ENCODE results near the gene GNL1. TPM values are rescaled to one million over a fixed set of nuclear protein-coding genes. Genes with fewer than 3 reads are reported as not detected.
"Not testable (repeated sequence)": the region's sequence is repeated elsewhere in the genome, so short reads cannot be mapped to it uniquely, and the experiment has no call there.

GNL1 gene
- total and polyA plus RNA-seq, 9 donors: 42.4 to 128 (median 89.6) TPM

DNA sequence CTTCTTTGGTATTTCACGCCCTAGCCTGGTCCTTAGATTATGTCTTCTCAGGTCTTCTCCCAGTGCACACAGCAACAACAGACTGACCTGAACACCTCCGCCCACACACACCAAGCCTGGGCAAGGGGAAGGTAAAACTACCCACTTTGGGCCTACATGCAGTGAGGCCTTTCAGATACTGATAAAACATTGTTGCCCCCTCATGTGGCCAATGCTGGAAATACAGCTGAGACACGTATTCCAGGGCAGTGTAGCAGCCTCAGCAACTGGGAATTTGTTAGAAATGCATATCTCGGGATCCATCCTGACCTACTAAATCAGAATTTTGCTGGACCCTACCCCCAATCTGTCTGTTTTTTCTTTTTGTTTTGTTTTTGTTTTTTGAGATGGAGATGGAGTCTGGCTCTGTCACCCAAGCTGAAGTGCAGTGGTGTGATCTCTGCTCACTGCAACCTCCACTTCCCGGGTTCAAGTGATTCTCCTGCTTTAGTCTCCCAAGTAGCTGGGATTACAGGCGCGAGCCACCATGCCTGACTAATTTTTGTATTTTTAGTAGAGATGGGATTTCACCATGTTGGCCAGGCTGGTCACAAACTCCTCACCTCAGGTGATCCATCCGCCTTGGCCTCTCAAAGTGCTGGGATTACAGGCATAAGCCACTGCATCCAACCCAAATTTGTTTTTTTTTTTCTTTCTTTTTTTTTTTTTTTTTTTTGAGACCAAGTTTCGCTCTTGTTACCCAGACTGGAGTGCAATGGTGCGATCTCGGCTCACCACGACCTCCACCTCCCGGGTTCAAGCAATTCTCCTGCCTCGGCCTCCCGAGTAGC lies 41.2 kb upstream of the GNL1 start:
- H3K4me3 ChIP-seq; intact Hi-C loops (cut with DNase I); H3K27ac ChIP-seq; H3K27me3 ChIP-seq; H3K36me3 ChIP-seq; H3K4me1 ChIP-seq (ENCODE audit: insufficient read depth); H3K9me3 ChIP-seq: not testable (repeated sequence)
- WGBS, 3 donors: 72 to 76% (median 72%) methylated on average over 15 of the region's 15 CpGs
- TF ChIP-seq, protein P1, sequence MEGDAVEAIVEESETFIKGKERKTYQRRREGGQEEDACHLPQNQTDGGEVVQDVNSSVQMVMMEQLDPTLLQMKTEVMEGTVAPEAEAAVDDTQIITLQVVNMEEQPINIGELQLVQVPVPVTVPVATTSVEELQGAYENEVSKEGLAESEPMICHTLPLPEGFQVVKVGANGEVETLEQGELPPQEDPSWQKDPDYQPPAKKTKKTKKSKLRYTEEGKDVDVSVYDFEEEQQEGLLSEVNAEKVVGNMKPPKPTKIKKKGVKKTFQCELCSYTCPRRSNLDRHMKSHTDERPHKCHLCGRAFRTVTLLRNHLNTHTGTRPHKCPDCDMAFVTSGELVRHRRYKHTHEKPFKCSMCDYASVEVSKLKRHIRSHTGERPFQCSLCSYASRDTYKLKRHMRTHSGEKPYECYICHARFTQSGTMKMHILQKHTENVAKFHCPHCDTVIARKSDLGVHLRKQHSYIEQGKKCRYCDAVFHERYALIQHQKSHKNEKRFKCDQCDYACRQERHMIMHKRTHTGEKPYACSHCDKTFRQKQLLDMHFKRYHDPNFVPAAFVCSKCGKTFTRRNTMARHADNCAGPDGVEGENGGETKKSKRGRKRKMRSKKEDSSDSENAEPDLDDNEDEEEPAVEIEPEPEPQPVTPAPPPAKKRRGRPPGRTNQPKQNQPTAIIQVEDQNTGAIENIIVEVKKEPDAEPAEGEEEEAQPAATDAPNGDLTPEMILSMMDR (IDR thresholded peaks at IDR 0.05): peak; percentile 40 to 69 (median 62)
- DNase-seq: peak; percentile 48 to 82 (median 72)

- DNase-seq: no peak
- Histone ChIP-seq H3K4me3 (no peak overlapping the region), H3K27me3 (no peaks in the 10 kb centered on the region), H3K36me3 (no peaks in the 10 kb centered on the region), H3K27ac (no peak overlapping the region), H3K9me3 (no peaks in the 10 kb centered on the region), H3K4me1 (ENCODE audit: insufficient read depth) (no peaks in the 10 kb centered on the region)
- intact Hi-C loops (cut with DNase I): no loop called here
- TF ChIP-seq EP300 (IDR thresholded peaks at IDR 0.05) (no peak), POLR2A (IDR thresholded peaks at IDR 0.05) (no peak)
- TF ChIP-seq, protein P1 (IDR thresholded peaks at IDR 0.05): no peak
- 93 to 100% (median 98%) methylated on average over 1 of the region's 1 CpG for WGBS, 3 donors
Observed at GRCh38 chr6:30592287-30592686, 36.0 kb upstream of the GNL1 start.

DNA sequence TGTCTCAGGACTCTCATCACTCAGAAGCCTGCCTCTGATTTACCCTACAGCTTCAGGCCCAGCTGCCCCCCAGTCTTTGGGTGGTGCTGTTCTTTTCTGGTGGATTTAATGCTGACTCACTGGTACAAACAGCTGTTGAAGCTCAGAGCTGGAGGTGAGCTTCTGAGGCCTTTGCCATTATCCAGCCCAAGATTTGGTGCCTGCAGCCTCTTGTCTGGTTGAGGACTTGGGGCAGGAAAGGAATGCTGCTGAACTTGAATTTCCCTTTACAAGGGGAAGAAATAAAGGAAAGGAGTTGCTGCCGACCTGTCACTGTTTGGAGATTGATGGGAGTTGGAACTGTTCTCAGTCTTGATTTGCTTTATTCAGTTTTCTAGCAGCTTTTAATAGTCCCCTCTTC lies 34.7 kb upstream of the GNL1 start:
- 13 to 36% (median 21%) methylated on average over 1 of the region's 1 CpG for WGBS, 3 donors
- Histone ChIP-seq H3K27ac (no peak overlapping the region), H3K36me3 (no peaks in the 10 kb centered on the region), H3K4me3 (no peak overlapping the region), H3K27me3 (no peaks in the 10 kb centered on the region), H3K9me3 (no peaks in the 10 kb centered on the region), H3K4me1 (ENCODE audit: insufficient read depth) (no peaks in the 10 kb centered on the region)
- TF ChIP-seq EP300 (IDR thresholded peaks at IDR 0.05): no peak
- DNase-seq: no peak
- intact Hi-C loops (cut with DNase I): no loop called here

DNA sequence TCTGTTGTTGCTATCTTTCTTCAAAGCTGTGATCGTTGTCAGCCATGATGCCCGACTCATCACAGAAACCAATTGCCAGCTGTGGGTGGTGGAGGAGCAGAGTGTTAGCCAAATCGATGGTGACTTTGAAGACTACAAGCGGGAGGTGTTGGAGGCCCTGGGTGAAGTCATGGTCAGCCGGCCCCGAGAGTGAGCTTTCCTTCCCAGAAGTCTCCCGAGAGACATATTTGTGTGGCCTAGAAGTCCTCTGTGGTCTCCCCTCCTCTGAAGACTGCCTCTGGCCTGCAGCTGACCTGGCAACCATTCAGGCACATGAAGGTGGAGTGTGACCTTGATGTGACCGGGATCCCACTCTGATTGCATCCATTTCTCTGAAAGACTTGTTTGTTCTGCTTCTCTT lies 34.2 kb upstream of the GNL1 start:
- TF ChIP-seq POLR2A (IDR thresholded peaks at IDR 0.05) (no peak), EP300 (IDR thresholded peaks at IDR 0.05) (no peak)
- TF ChIP-seq, protein P1 (IDR thresholded peaks at IDR 0.05): no peak
- Histone ChIP-seq H3K36me3 (no peaks in the 10 kb centered on the region), H3K27ac (peak overlapping the region in 1 of 2 donors; percentile 10), H3K4me3 (no peak overlapping the region), H3K9me3 (no peaks in the 10 kb centered on the region), H3K4me1 (ENCODE audit: insufficient read depth) (no peaks in the 10 kb centered on the region), H3K27me3 (no peaks in the 10 kb centered on the region)
- intact Hi-C loops (cut with DNase I): no loop called here
- no peak for DNase-seq
- WGBS, 3 donors: 50 to 62% (median 52%) methylated on average over 8 of the region's 8 CpGs

DNA sequence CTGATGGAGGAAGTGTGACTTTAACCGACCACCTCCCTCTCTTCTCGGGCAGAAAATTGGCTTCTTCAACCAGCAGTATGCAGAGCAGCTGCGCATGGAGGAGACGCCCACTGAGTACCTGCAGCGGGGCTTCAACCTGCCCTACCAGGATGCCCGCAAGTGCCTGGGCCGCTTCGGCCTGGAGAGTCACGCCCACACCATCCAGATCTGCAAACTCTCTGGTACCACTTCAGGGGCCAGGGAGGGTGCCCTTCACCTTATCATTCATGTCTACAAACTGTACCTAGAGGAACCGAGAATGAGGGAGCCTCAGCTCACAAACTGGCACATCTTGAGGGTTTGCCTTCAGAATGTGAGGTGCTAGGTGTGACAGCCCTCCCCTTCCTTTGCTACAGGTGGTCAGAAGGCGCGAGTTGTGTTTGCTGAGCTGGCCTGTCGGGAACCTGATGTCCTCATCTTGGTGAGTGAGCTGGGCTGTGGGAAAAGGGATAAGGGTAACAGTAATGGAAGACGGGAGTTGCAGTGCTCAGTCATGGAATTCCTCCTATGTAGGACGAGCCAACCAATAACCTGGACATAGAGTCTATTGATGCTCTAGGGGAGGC lies 33.6 kb upstream of the GNL1 start:
- intact Hi-C loops (cut with DNase I): no loop called here
- H3K4me1 ChIP-seq (ENCODE audit: insufficient read depth): no peaks in the 10 kb centered on the region
- H3K27ac ChIP-seq: no peak overlapping the region
- no peaks in the 10 kb centered on the region for H3K36me3 ChIP-seq
- WGBS, 3 donors: 88 to 92% (median 89%) methylated on average over 15 of the region's 15 CpGs
- TF ChIP-seq, protein P1 (IDR thresholded peaks at IDR 0.05): no peak
- TF ChIP-seq POLR2A (IDR thresholded peaks at IDR 0.05) (no peak), EP300 (IDR thresholded peaks at IDR 0.05) (no peak)
- no peak overlapping the region for H3K4me3 ChIP-seq
- no peaks in the 10 kb centered on the region for H3K27me3 ChIP-seq
- no peaks in the 10 kb centered on the region for H3K9me3 ChIP-seq
- DNase-seq: no peak

Data from ovary (tissue), 9 donors.